HG02610 (cell line): ENCODE measurements around the gene ARHGAP6.
A peak's percentile ranks its signal among the peaks of the same experiment; 100 is the strongest.
"Not testable (repeated sequence)": the region's sequence is repeated elsewhere in the genome, so short reads cannot be mapped to it uniquely, and the experiment has no call there.

Experiments used
- ATAC-seq: cut with Tn5 transposase; IDR thresholded peaks from one replicate; pipeline ENCODE4 v1.9.1; 2021; ENCODE audit warnings: mild to moderate bottlenecking, moderate library complexity; ENCODE audit not compliant: unreplicated experiment

The ARHGAP6 gene

GRCh38 chrX:11648705-11649519, 16.8 kb downstream of the ARHGAP6 start:
- no peak for ATAC-seq

GRCh38 chrX:11647138-11647537, 18.6 kb downstream of the ARHGAP6 start:
- no peak for ATAC-seq

GRCh38 chrX:11641349-11642065, 24.2 kb downstream of the ARHGAP6 start:
- ATAC-seq: no peak

GRCh38 chrX:11640089-11640488, 25.6 kb downstream of the ARHGAP6 start:
- ATAC-seq: no peak

GRCh38 chrX:11632732-11633131, 33.0 kb downstream of the ARHGAP6 start:
- no peak for ATAC-seq

- ATAC-seq: peak; percentile 74
Measured at GRCh38 chrX:11629593-11630211, 36.0 kb downstream of the ARHGAP6 start.

- ATAC-seq: no peak
Measured at GRCh38 chrX:11628399-11628798, 37.3 kb downstream of the ARHGAP6 start.

GRCh38 chrX:11626351-11626750, 39.4 kb downstream of the ARHGAP6 start:
- no peak for ATAC-seq

GRCh38 chrX:11619441-11619840, 46.3 kb downstream of the ARHGAP6 start:
- no peak for ATAC-seq

- not testable (repeated sequence) for ATAC-seq
Measured at GRCh38 chrX:11614253-11614652, 51.5 kb downstream of the ARHGAP6 start.

GRCh38 chrX:11611965-11612364, 53.8 kb downstream of the ARHGAP6 start:
- peak; percentile 67 for ATAC-seq

- ATAC-seq: no peak
Measured at GRCh38 chrX:11611161-11611560, 54.6 kb downstream of the ARHGAP6 start.

- ATAC-seq: peak; percentile 62
Measured at GRCh38 chrX:11609109-11609508, 56.6 kb downstream of the ARHGAP6 start.

- ATAC-seq: peak; percentile 61
Measured at GRCh38 chrX:11606408-11606807, 59.3 kb downstream of the ARHGAP6 start.

GRCh38 chrX:11600578-11600977, 65.1 kb downstream of the ARHGAP6 start:
- no peak for ATAC-seq

- no peak for ATAC-seq
Measured at GRCh38 chrX:11597479-11597878, 68.2 kb downstream of the ARHGAP6 start.

GRCh38 chrX:11591723-11592346, 73.9 kb downstream of the ARHGAP6 start:
- peak; percentile 68 for ATAC-seq

- ATAC-seq: no peak
Measured at GRCh38 chrX:11589641-11590040, 76.1 kb downstream of the ARHGAP6 start.

- no peak for ATAC-seq
Measured at GRCh38 chrX:11588097-11588496, 77.6 kb downstream of the ARHGAP6 start.

GRCh38 chrX:11585174-11585573, 80.5 kb downstream of the ARHGAP6 start:
- ATAC-seq: no peak

GRCh38 chrX:11580789-11581188, 84.9 kb downstream of the ARHGAP6 start:
- no peak for ATAC-seq
